Uterus (tissue), 4 donors: ENCODE data around the gene VEZF1. TPM values are rescaled to one million over a fixed set of nuclear protein-coding genes. Genes with fewer than 3 reads are reported as not detected.

Source experiments
- DNase-seq, 2 donors: peaks; one replicate each; pipeline ENCODE4 v3.0.0-alpha.2; 2019 to 2020
- H3K27ac ChIP-seq, 2 donors: fragments of 200-600 bp; sonication (generic); 1 replicate in 1 of 2; 2 replicates in 1 of 2; pipeline ENCODE4 v1.5.1; 2016 to 2018
- H3K27me3 ChIP-seq, 2 donors: fragments of 200-600 bp; sonication (generic); one replicate each; pipeline ENCODE4 v1.5.1; 2018 to 2019; ENCODE audit warnings: control low read depth in 1 of 2
- H3K36me3 ChIP-seq, 2 donors: fragments of 200-600 bp; sonication (generic); one replicate each; pipeline ENCODE4 v1.5.1; 2019; ENCODE audit warnings: control low read depth in 1 of 2
- H3K4me1 ChIP-seq, 2 donors: fragments of 200-600 bp; sonication (generic); one replicate each; pipeline ENCODE4 v1.5.1; 2018 to 2019; ENCODE audit warnings: control low read depth in 1 of 2
- H3K4me3 ChIP-seq, 2 donors: fragments of 200-600 bp; sonication (generic); 1 replicate in 1 of 2; 2 replicates in 1 of 2; pipeline ENCODE4 v1.5.1; 2018 to 2019; ENCODE audit warnings: mild to moderate bottlenecking in 1 of 2
- H3K9me3 ChIP-seq, 2 donors: fragments of 200-600 bp; sonication (generic); one replicate each; pipeline ENCODE4 v1.5.1; 2019; ENCODE audit warnings: control low read depth in 1 of 2
- POLR2A ChIP-seq, 2 donors: fragments of 450-650 bp; IDR thresholded peaks; one replicate each; pipeline ENCODE4 v1.6.1; 2016; ENCODE audit warnings: antibody characterized with exemption in 2 of 2, mild to moderate bottlenecking in 1 of 2, moderate library complexity in 1 of 2
- intact Hi-C: fragments of 100-400 bp; cut with DNase I; formaldehyde crosslinking; loops from one replicate; pipeline ENCODE4 v1.15.1; 2023; ENCODE audit warnings: low total_unique reads
- total RNA-seq, 4 donors: library from RNA; depleted of rRNA in 3 of 4; stranded (reverse); fragments of >200 nt in 3 of 4; gene quantifications; one replicate each; pipeline versions ENCODE4 v1.1.0 to v1.2.4, GENCODE V29; 2014 to 2023
- TF ChIP-seq, protein P1 (sequence below), 4 experiments: fragments of 200-600 bp in 2 of 4; fragments of 450-650 bp in 2 of 4; sonication (generic) in 2 of 4; IDR thresholded peaks; one replicate each; pipeline ENCODE4 v1.5.1; 2016 to 2019; ENCODE audit warnings: antibody characterized with exemption in 4 of 4, mild to moderate bottlenecking in 2 of 4, moderate library complexity in 1 of 4
- donor health status: DM: yes; HTN: yes; CAD: no.

The VEZF1 gene
- total RNA-seq, 4 donors from 2014 or later, result 58.8 to 133 (median 110) TPM

DNA sequence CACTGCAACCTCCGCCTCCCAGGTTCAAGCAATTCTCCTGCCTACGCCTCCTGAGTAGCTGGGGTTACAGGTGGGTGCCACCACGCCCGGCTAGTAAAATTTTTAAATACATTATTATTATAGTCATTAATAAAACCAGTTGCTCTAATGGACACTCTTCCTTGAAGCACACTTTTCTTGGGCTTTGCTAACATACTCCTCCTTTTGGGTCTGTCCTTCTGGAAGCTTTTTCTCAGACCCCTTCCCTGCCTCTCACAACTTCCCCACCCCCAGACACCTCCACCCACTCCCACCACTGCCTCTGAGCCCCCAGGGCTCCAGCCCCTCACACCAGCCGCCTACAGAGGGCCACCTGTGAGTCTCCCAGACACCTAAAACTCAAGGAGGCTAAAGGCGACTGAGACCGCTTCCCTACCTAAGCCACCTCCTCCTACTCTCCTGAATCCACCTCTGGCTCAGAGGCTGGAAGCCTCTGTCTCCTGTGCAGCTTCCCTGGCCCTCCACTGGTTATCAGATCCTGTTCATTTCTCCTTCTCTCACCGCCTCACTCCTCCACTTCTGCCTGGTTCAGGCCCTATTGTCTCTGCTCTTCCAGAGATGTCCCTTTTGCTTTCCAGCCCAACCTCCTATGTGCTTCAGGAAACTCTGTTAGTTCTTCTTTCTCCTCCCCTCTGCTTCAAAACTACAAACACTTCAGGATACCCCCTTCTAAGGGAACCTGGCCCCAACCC, 30.8 kb downstream of the VEZF1 start:
- intact Hi-C loops, result loop anchor here (2.0 kb wide), 1 partner anchor 32 kb away; the partner anchor contains the start of gene VEZF1
- DNase-seq, result peak in 1 of 2 donors; percentile 8
- Histone ChIP-seq H3K27ac (no peak overlapping the region), H3K27me3 (no peaks in the 10 kb centered on the region), H3K4me3 (no peak overlapping the region), H3K36me3 (no peaks in the 10 kb centered on the region), H3K4me1 (peaks cover 0 to 8% of the 10 kb centered on the region in 2 donors), H3K9me3 (no peaks in the 10 kb centered on the region)
- TF ChIP-seq, protein P1, sequence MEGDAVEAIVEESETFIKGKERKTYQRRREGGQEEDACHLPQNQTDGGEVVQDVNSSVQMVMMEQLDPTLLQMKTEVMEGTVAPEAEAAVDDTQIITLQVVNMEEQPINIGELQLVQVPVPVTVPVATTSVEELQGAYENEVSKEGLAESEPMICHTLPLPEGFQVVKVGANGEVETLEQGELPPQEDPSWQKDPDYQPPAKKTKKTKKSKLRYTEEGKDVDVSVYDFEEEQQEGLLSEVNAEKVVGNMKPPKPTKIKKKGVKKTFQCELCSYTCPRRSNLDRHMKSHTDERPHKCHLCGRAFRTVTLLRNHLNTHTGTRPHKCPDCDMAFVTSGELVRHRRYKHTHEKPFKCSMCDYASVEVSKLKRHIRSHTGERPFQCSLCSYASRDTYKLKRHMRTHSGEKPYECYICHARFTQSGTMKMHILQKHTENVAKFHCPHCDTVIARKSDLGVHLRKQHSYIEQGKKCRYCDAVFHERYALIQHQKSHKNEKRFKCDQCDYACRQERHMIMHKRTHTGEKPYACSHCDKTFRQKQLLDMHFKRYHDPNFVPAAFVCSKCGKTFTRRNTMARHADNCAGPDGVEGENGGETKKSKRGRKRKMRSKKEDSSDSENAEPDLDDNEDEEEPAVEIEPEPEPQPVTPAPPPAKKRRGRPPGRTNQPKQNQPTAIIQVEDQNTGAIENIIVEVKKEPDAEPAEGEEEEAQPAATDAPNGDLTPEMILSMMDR (IDR thresholded peaks at IDR 0.05), result no peak
- TF ChIP-seq POLR2A (IDR thresholded peaks at IDR 0.05), result no peak

DNA sequence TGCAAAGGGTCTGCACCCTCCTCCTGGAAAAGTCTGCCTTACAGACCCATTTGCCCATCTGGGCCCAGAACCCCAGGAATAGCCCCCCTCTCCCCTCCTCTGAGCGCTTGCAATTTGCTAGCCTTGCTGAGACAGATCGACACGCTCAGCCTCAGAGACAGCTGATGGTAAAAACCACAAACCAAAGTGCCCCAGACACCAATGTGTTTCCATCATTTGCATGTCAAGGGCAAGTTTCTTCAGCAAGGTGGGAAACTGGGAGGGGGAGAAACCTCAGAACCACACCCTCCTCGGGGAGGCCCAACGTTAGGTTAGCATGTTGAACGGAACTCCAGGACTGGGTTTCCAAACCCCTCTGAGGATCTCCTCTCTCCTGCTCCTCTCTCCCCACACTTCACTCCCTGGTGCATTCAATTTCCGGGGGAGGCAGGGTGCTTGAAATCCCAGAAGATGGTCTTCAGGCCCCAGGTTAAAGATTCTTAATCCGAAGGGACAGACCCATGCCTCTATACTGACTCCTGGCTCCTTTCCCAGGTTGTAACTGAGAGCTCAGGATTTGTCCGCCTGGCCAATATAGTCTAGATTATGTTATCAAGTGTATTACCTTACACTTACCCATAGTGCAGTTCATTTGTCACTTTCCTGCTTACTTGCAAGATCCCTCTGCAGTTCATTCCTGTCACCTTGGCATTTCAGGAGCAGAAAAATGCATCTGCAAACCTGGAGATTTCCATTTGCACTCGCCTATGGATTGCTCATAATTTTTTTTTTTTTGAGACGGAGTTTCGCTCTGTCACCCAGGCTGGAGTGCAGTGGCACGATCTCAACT, 31.5 kb downstream of the VEZF1 start:
- peak in 1 of 2 donors; percentile 15 for DNase-seq
- intact Hi-C loops, result loop anchor here (2.0 kb wide), 1 partner anchor 32 kb away; the partner anchor contains the start of gene VEZF1
- no peak overlapping the region for H3K27ac ChIP-seq

DNA sequence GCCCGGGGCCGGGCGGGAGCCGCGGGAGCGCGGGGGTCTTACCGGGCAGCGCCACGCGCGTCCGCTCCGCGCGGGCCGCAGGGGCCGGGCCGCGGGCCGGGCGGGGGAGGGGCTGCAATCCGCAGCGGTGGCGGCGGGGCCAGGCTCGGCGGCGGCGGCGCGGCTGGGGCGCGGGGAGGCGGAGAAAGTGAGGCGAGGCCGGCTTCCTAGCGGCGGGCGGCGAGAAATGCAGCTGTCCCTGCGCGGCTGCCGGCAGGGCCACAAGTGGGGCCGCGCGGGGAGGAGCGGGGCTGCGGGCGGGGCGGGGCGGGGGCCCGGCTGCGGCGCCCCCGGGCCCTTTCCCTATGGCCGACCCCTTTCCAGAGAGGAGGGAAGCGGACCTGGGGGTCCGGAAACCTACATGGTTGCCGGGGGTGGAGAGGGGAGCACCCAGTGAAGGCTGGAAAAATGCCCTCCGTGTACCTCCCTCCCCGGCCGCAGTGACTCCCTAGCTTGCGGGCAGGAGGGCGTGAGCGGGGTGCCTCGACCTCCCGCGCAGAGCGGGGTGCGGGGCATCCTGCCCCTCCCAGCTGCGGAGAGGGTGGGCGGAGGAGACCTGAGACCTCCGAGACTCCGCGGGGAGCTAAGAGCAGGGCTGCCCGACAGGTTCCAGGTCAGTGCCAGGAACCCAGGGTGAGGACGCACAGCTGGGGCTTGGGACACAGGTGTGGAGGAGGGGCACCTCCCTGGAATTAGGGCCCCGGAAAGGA, 32.7 kb downstream of the VEZF1 start, which contains the start of gene CUEDC1:
Gene CUEDC1, minus strand, starts transcription at position 230 of the 749 bp plus-strand sequence. CDS start 69,848 bp downstream, outside the sequence.
- intact Hi-C loops, result loop anchor here (2.0 kb wide), 1 partner anchor 61 kb away; no protein-coding TSS in a partner anchor
- Histone ChIP-seq H3K9me3 (no peaks in the 10 kb centered on the region), H3K4me3 (peak within 1 kb of the TSS; percentile 55 to 96), H3K36me3 (no peaks in the 10 kb centered on the region), H3K4me1 (peaks cover 0 to 8% of the 10 kb centered on the region in 2 donors), H3K27ac (peak within 1 kb of the TSS; percentile 98 to 99), H3K27me3 (no peaks in the 10 kb centered on the region)
- TF ChIP-seq POLR2A (IDR thresholded peaks at IDR 0.05), result no peak
- TF ChIP-seq, protein P1 (IDR thresholded peaks at IDR 0.05), result peak in 3 of 4 experiments; percentile 44 to 72 (median 62)
- DNase-seq, result peak; percentile 77 to 84

More for the DNA sequence above, 31.5 kb downstream of the VEZF1 start:
- no peak overlapping the region for H3K4me3 ChIP-seq
- H3K9me3 ChIP-seq, result no peaks in the 10 kb centered on the region
- peaks cover 0 to 8% of the 10 kb centered on the region in 2 donors for H3K4me1 ChIP-seq
- TF ChIP-seq, protein P1 (IDR thresholded peaks at IDR 0.05), result no peak
- no peaks in the 10 kb centered on the region for H3K36me3 ChIP-seq
- H3K27me3 ChIP-seq, result no peaks in the 10 kb centered on the region

DNA sequence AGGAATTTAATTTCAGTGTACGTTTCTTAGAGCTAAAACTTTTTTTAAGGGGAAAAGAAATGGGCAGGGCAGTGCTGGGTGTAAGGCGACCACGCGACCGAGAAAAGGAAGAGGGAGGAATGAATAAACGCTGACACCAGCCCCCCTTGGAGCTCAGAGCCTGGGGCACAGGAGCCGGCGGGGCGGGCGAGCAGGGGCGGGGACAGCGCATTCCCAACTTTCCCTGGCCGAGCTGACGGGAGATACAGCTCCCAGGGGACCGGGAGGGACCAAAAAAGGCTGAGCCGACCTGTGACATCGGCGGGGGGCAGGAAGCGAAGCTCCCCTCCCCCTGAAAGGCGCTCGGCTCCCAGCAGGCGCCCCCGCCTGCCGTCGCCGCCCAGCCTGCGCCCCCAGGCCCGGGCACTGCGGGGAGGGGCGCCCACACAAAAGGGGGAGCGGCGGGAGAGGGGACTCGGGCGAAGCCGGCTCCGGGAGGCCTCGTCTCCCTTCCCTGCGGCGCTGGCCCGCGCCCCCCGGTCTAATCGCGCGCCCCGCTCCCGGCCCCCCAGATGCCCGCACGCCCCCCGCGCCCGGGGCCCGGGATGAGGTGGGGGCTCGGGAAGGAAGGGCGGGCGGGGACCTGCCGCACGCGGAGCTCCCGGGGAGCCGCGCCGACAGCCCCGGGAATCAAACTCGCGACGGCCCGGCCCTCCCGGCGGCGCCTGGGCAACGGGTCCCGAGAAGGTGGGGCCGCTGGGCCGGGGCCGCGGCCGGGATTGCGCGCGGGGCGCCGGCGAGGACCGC, 33.5 kb downstream of the VEZF1 start:
- Histone ChIP-seq H3K27ac (peak overlapping the region; percentile 98 to 99), H3K4me1 (peaks cover 5 to 8% of the 10 kb centered on the region in 2 donors), H3K27me3 (no peaks in the 10 kb centered on the region), H3K36me3 (no peaks in the 10 kb centered on the region), H3K4me3 (peak overlapping the region; percentile 41 to 96), H3K9me3 (no peaks in the 10 kb centered on the region)
- intact Hi-C loops, result loop anchor here (2.0 kb wide), 1 partner anchor 60 kb away; no protein-coding TSS in a partner anchor
- TF ChIP-seq, protein P1 (IDR thresholded peaks at IDR 0.05), result no peak
- peak; percentile 16 to 56 for TF ChIP-seq POLR2A (IDR thresholded peaks at IDR 0.05)
- peak; percentile 81 to 83 for DNase-seq
